Keratinocyte (primary cell): ENCODE measurements around the gene NDUFV1. TPM values are rescaled to one million over a fixed set of nuclear protein-coding genes. Genes with fewer than 3 reads are reported as not detected.

ENCODE experiments used
- DNase-seq: peaks from one replicate; pipeline ENCODE4 v3.0.0-alpha.2; 2011; ENCODE audit warnings: low read depth, missing footprints, low spot score
- FAIRE-seq: peaks from 2 replicates; lab custom pipeline; 2011; peaks lifted over from hg19 to GRCh38; lab: Jason Lieb, UNC
- H2AFZ ChIP-seq: 2 replicates; pipeline ENCODE4 v1.6.0; 2012; ENCODE audit warnings: low read length, control low read depth, inconsistent platforms; ENCODE audit not compliant: control insufficient read depth
- H3K27ac ChIP-seq: 2 replicates; pipeline ENCODE4 v1.5.1; 2011; ENCODE audit warnings: low read length; ENCODE audit not compliant: control insufficient read depth, insufficient read depth
- H3K27me3 ChIP-seq: 3 replicates; pipeline ENCODE4 v1.6.0; 2011; ENCODE audit warnings: low read length; ENCODE audit not compliant: control insufficient read depth, insufficient read depth; ENCODE audit errors: extremely low read depth
- H3K36me3 ChIP-seq, 2 experiments: 2 replicates in 1 of 2; 3 replicates in 1 of 2; pipeline ENCODE4 v1.5.1; 2011; ENCODE audit warnings: low read length in 2 of 2, mild to moderate bottlenecking in 1 of 2; ENCODE audit not compliant: control insufficient read depth in 2 of 2, insufficient read depth in 2 of 2; ENCODE audit errors: extremely low read depth in 1 of 2
- H3K4me1 ChIP-seq: 3 replicates; pipeline ENCODE4 v1.5.1; 2011; ENCODE audit warnings: low read length; ENCODE audit not compliant: control insufficient read depth, insufficient read depth; ENCODE audit errors: extremely low read depth
- H3K4me2 ChIP-seq: 3 replicates; pipeline ENCODE4 v1.6.0; 2011; ENCODE audit warnings: low read depth, low read length; ENCODE audit not compliant: control insufficient read depth, insufficient read depth; ENCODE audit errors: extremely low read depth
- H3K4me3 ChIP-seq, 3 experiments: fragments of 200-600 bp in 1 of 3; sonication (generic) in 1 of 3; 2 replicates in 2 of 3; 3 replicates in 1 of 3; pipeline ENCODE4 v1.5.1; 2011 to 2016; ENCODE audit warnings: low read length in 3 of 3, mild to moderate bottlenecking in 3 of 3, control low read depth in 2 of 3, inconsistent platforms in 1 of 3, low read depth in 1 of 3, mixed read lengths in 1 of 3, mixed run types in 1 of 3, moderate library complexity in 1 of 3; ENCODE audit not compliant: control insufficient read depth in 2 of 3, insufficient read depth in 2 of 3; ENCODE audit errors: extremely low read depth in 1 of 3
- H3K79me2 ChIP-seq: 2 replicates; pipeline ENCODE4 v1.6.0; 2012; ENCODE audit warnings: low read length; ENCODE audit not compliant: control insufficient read depth, insufficient read depth
- H3K9ac ChIP-seq: 3 replicates; pipeline ENCODE4 v1.6.0; 2011; ENCODE audit warnings: low read length; ENCODE audit not compliant: control insufficient read depth, insufficient read depth; ENCODE audit errors: extremely low read depth
- H3K9me1 ChIP-seq: 3 replicates; pipeline ENCODE4 v1.6.0; 2011; ENCODE audit warnings: low read length; ENCODE audit not compliant: control insufficient read depth, insufficient read depth; ENCODE audit errors: extremely low read depth
- H3K9me3 ChIP-seq: 2 replicates; pipeline ENCODE4 v1.5.1; 2012; ENCODE audit warnings: low read depth, low read length; ENCODE audit not compliant: control insufficient read depth
- H4K20me1 ChIP-seq: 3 replicates; pipeline ENCODE4 v1.6.0; 2011; ENCODE audit warnings: low read length; ENCODE audit not compliant: control insufficient read depth, insufficient read depth; ENCODE audit errors: extremely low read depth
- CTCF ChIP-seq, 3 experiments: IDR thresholded peaks in 1 of 3; conservative IDR thresholded peaks in 1 of 3; optimal IDR thresholded peaks in 1 of 3; 2 replicates in 2 of 3; 3 replicates in 1 of 3; pipeline versions ENCODE3 to v1.5.1; 2011; ENCODE audit warnings: low read length in 3 of 3, mild to moderate bottlenecking in 3 of 3, moderate library complexity in 2 of 3, control low read depth in 1 of 3, inconsistent platforms in 1 of 3; ENCODE audit not compliant: insufficient read depth in 2 of 3; ENCODE audit errors: extremely low read depth in 1 of 3
- EZH2 ChIP-seq: IDR thresholded peaks from one replicate; pipeline ENCODE4 v1.6.1; 2012; ENCODE audit warnings: inconsistent platforms, mild to moderate bottlenecking, low read length, moderate library complexity
- dilution Hi-C: fragments of 300-500 bp; cut with MboI; formaldehyde crosslinking; loops from one replicate; pipeline ENCODE4 v1.7.0; 2020; ENCODE audit warnings: low sequenced_read_pairs; ENCODE audit not compliant: extremely low pct_ligation_motif_present
- polyA plus RNA-seq, 5 experiments: library from polyadenylated mRNA; depleted of rRNA in 3 of 5; stranded (reverse) in 3 of 5; stranded (forward) in 1 of 5; unstranded in 1 of 5; fragments of >200 nt; gene quantifications; 1 replicate in 1 of 5; 2 replicates in 3 of 5; 3 replicates in 1 of 5; pipeline versions ENCODE4 v1.2.1 to v1.2.3, GENCODE V29; 2011 to 2012; ENCODE audit warnings: missing spikeins in 2 of 5, low read depth in 1 of 5, low replicate concordance in 1 of 5

NDUFV1 gene
- polyA plus RNA-seq, 1 donor (not counting 4 experiments of a cell fraction or from before 2014, with no cell fraction given): 102 TPM

GRCh38 chr11:67626970-67627369 is 20.2 kb downstream of the NDUFV1 start:
- Histone ChIP-seq H3K79me2 (no peaks in the 10 kb centered on the region), H3K27ac (no peak overlapping the region), H3K9ac (no peak overlapping the region), H3K4me1 (peaks cover 6% of the 10 kb centered on the region), H3K27me3 (no peaks in the 10 kb centered on the region), H2AFZ (no peak overlapping the region), H3K36me3 (no peaks in the 10 kb centered on the region), H4K20me1 (no peaks in the 10 kb centered on the region), H3K4me3 (no peak overlapping the region), H3K9me3 (no peaks in the 10 kb centered on the region), H3K4me2 (no peak overlapping the region), H3K9me1 (no peaks in the 10 kb centered on the region)
- no peak for TF ChIP-seq EZH2
- no peak for TF ChIP-seq CTCF (optimal IDR thresholded peaks at IDR 0.05 in 1 of 3, IDR thresholded peaks at IDR 0.05 in 1 of 3, conservative IDR thresholded peaks at IDR 0.05 in 1 of 3; ENCODE audit: extremely low read depth in 1 of 3, insufficient read depth in 2 of 3, low read length in 3 of 3)
- FAIRE-seq (no peak), DNase-seq (no peak)
- dilution Hi-C loops: no loop called here

DNA sequence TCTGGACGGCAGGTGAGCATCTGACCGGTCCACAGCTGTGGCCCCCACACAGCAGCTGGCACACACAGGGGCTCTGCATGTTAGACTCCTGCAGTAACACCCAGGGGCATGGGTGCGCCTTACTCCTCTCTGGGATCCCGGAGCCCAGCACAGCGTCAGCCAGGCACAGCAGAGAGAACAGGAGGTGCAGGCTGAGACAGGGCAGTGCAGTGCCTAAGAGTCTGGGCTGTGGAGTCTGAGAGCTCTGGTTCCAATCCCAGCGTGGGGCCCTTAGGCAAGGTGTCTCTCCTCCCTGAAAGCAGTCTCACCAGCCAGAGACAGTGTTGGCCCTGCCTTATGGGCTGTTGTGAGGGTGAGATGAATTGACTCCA is 20.7 kb downstream of the NDUFV1 start:
- H3K36me3 ChIP-seq: no peaks in the 10 kb centered on the region
- no peaks in the 10 kb centered on the region for H3K79me2 ChIP-seq
- no peak overlapping the region for H3K27ac ChIP-seq
- no peak for FAIRE-seq
- H3K9me3 ChIP-seq: no peaks in the 10 kb centered on the region
- DNase-seq: no peak
- dilution Hi-C loops: no loop called here
- TF ChIP-seq CTCF (optimal IDR thresholded peaks at IDR 0.05 in 1 of 3, IDR thresholded peaks at IDR 0.05 in 1 of 3, conservative IDR thresholded peaks at IDR 0.05 in 1 of 3; ENCODE audit: extremely low read depth in 1 of 3, insufficient read depth in 2 of 3, low read length in 3 of 3) (no peak), EZH2 (no peak)
- H3K4me2 ChIP-seq: no peak overlapping the region
- H2AFZ ChIP-seq: no peak overlapping the region
- H3K27me3 ChIP-seq: no peaks in the 10 kb centered on the region
- no peaks in the 10 kb centered on the region for H3K9me1 ChIP-seq
- H3K4me1 ChIP-seq: peaks cover 6% of the 10 kb centered on the region
- no peak overlapping the region for H3K4me3 ChIP-seq
- H3K9ac ChIP-seq: no peak overlapping the region
- H4K20me1 ChIP-seq: no peaks in the 10 kb centered on the region
